ENCODE measurements around the gene PALLD. TPM values are rescaled to one million over a fixed set of nuclear protein-coding genes. Genes with fewer than 3 reads are reported as not detected.
A peak's percentile ranks its signal among the peaks of the same experiment; 100 is the strongest.

The PALLD gene
- total RNA-seq, 2 donors from 2014 or later: 440 to 625 TPM

DNA sequence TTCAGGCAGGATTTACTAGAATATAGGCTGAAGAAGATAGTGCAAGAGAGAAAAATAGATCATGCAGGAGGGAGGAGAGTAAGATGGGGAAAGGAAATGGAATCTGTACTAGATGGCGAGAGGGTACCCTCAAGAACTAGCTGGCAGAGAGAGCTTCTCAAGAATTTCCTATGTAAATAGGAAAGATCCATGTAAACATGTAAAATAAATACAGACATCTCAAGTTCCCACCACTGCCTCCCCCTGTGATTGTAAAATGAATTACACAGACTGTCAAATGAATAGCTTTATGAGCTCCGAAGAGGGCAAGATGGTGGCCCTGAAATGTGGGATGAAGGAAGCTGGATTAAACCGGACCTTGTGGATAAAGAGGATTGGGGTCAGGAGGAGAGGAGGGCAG, 178.0 kb downstream of the PALLD start:
- DNase-seq (no peak), ATAC-seq (no peak)
- intact Hi-C loops (cut with DNase I): no loop called here

DNA sequence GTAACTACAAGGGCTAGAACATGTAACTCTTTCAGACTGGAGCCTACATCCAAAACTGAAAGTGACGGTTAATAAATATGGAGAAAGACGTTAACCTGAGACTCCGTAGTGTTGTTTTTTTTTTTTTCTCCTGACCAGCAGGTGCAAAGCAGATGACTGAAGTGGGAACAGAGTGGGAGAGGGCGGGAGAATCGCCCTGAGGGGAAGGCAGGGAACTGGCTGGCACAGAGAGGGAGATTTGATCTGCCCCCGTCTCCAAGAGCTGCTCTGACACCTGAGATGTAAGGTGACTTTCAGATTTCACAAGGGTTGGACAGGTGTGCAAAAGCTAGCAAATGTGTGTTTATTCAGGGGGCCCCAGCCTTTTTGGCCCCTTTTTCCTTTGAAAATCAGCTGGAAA, 180.2 kb downstream of the PALLD start:
- no peak for DNase-seq
- intact Hi-C loops (cut with DNase I): no loop called here
- ATAC-seq: no peak

DNA sequence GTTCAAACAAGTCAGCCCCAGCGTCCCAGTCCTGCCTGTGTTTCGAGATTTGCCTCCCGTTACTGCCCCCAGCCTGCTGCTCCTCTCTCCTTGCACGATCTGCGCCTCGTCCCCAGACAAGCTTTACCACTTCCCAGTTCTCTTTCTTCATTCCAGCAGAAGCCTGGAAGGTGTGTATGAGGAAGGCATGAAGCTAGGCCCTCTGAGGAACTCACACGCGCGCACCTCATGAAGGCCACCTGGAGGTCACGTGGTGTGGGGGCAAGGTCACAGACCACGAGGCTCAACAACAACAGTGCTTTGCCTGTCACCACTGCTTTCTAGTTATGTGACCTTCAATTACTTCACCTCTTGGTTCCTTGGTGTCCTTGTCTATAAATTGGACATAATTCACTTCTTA, 181.0 kb downstream of the PALLD start:
- ATAC-seq (no peak), DNase-seq (no peak)
- intact Hi-C loops (cut with DNase I): no loop called here

DNA sequence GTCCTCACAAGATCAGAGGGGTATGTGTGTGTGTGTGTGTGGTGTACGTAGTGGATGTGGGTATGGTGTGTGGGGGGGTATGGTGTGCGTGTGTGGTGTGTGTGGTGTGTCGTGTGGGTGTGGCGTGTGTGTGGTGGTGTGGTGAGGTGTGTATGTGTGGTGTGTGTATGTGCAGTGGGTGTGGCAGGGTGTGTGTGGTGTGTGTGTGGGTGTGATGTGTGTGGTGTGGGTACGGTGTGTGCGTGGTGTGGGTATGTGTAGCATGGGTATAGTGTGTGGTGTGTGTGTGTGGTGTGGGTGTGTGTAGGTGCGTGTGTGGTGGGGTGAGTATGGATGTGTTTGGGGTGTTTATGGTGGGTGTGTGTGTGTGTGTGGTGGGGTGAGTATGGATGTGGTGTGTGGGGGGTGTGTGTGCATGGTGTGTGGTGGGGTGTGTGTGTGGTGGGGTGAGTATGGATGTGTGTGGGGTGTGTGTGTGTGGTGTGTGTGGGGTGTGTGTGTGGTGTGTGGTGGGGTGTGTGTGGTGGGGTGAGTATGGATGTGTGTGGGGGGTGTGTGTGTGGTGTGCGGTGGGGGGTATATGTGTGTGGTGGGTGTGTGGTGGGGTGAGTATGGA, 182.0 kb downstream of the PALLD start:
- intact Hi-C loops (cut with DNase I): no loop called here
- ATAC-seq: peak in 1 of 2 donors; percentile 12
- DNase-seq: no peak

DNA sequence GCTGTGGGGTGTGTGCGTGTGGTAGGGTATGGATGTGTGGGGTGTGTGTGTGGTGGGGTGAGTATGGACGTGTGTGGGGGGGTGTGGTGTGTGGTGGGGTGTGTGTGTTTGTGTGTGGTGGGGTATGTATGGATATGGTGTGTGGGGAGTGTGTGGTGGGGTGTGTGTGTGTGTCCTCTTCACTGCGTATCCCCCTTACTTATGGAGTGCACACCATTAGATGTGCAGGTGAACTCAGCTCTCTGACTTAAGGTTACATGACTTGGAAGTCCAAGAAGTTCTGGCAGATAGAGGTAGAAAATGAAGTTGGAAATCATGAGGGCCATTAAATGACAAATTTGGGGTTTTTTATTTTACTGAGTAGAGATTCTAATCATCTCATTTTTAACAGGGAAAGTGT, 182.5 kb downstream of the PALLD start:
- intact Hi-C loops (cut with DNase I): no loop called here
- peak in 1 of 2 donors; percentile 24 for ATAC-seq
- no peak for DNase-seq

DNA sequence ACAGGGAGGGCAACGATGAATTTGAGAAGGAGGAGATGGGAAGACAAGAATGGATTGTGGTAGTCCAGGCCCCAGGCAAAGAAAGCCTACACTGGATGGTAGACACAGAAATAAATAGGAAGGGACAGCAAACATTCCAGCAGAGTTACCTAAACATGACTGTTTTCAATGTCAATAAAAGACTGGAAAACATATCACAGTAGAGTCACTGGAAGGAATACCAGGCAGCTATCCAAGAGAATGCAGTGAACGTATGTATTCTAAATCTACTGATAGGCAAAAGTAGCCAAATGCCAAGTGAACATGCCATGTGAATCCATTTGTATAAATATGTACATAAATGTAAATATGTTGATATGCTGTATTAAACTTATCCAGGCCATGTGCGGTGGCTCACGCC, 183.0 kb downstream of the PALLD start:
- DNase-seq (no peak), ATAC-seq (no peak)
- intact Hi-C loops (cut with DNase I): no loop called here

DNA sequence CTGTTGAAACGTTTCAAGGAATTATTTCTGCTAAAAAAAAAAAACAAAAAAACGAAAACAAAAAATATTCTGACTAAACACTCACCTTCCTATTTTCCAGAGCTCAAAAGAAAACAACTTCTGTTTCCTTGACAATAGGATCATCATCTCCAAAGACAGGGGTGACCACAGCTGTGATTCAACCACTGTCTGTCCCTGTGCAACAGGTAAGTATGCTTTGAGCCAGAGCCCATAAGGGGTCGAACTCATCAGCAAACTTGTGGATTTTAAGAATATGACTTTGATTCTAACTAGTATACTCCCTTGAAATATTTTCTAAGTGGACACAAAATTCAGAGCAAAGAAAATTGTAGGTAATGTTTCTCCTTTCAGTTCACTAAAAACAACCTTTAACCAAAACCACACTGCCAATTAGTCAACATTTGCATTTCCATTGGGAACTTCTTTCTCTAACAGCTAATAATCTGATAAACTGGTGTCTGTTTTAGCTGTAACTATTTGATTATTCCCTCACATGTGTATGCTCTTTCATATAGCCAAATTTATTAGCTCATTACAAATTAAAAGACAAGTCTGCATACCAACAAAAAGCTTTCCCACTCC, 186.1 kb downstream of the PALLD start:
- DNase-seq (no peak), ATAC-seq (no peak)
- intact Hi-C loops (cut with DNase I): no loop called here

DNA sequence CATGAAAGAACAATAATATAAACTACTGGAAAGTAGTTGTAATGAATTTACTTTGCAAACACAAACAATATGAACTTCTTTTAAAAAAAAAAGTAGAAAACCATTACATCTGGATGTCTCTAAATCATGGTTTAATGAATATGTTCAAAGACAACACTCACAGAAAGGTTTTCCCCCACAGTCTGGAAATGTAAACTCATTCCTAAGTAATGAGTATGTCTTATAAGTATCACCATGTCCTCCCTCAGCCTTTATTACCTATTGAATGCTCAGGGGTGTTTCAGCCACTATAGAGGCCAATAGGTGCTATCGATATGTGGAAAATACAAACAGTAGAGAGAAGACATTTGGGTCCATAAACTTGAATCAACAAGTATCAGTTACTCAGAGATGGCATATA, 186.7 kb downstream of the PALLD start:
- no peak for ATAC-seq
- DNase-seq: no peak
- intact Hi-C loops (cut with DNase I): no loop called here

DNA sequence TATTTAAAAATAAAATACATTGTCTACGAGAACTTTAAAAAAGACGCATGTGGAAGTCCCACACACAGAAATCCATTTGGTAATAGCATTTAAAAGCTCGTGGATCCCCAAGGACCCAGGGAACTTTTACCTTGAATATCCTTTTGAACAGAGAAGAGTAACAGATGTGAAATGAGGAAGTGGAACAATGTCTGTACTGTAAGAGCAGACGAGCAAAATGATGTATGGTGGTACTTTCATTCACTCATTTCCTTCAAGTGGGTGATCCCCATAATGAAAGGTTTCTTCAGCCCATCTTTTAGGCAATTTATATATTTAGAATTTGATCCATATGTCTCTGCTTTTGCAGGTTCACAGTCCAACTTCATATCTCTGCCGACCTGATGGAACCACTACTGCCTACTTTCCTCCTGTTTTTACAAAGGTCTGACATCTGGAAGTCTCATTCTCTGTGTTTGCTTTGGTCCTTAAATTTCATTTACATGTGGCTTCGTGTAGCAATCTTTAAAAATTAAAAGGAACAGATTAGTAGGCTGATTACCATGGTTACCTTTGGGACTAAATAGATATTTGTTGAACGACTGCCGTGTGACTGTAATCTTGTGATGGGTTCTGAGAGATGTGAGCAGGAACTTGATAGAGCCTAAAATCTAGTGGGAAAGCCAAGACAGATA, 188.4 kb downstream of the PALLD start:
- intact Hi-C loops (cut with DNase I): no loop called here
- DNase-seq (no peak), ATAC-seq (no peak)

DNA sequence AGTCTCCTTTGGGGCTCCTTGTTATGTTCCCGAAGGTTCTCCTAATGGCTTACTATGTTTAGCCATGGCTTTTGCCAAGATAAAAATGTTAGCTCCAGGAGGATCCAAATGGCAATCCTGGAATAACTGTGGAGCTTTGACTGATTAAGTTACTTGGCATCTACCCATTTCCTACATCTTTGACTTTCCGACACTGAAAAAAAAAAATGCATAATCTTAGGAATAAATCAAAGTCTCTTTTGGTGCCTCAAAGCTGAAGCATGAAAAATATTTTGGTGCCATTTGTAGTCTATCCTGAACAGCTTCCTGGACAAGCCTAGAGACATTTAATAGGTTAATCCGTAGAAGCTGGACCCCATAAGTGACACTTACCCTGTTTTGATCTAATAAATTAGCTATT, 191.7 kb downstream of the PALLD start:
- intact Hi-C loops (cut with DNase I): no loop called here
- no peak for ATAC-seq
- no peak for DNase-seq

DNA sequence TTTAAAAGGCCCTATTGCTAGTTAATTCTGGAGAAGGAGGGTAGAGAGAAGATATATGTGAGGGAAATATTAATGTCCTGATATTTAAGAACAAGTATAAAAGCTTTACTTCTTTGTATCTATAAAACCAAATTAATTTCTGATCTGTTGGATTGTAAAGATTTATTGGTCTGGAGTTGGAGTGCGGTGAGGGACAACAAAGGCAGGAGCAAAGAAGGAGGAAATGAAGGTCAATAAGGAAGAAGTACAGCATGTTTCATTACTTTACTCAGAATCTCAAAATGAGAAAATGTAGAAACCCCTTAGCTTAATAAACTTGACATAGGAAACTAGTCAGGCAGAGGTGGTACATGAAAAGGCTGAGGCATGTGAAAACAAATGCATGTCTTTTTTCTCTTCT, 192.9 kb downstream of the PALLD start:
- ATAC-seq (no peak), DNase-seq (no peak)
- intact Hi-C loops (cut with DNase I): no loop called here

DNA sequence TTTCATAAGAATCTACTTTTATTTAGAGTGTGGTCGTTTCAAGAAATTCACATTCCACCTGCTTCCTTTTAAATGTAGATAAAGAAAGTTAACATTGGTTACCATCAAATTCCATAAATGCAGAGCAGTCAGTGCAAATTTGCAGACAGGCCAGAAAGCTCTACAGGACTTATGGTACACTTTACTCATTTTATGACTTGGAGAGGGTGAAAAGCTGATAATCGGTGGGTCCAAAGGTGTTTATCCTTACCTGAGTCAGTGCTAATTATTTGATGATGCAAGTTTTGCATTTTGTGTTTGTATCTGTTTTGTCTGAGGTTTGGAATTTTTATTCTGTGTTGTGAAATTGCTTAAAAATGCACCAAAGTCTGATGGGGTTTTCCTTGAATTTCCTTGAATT, 193.3 kb downstream of the PALLD start:
- no peak for ATAC-seq
- DNase-seq: no peak
- intact Hi-C loops (cut with DNase I): no loop called here

DNA sequence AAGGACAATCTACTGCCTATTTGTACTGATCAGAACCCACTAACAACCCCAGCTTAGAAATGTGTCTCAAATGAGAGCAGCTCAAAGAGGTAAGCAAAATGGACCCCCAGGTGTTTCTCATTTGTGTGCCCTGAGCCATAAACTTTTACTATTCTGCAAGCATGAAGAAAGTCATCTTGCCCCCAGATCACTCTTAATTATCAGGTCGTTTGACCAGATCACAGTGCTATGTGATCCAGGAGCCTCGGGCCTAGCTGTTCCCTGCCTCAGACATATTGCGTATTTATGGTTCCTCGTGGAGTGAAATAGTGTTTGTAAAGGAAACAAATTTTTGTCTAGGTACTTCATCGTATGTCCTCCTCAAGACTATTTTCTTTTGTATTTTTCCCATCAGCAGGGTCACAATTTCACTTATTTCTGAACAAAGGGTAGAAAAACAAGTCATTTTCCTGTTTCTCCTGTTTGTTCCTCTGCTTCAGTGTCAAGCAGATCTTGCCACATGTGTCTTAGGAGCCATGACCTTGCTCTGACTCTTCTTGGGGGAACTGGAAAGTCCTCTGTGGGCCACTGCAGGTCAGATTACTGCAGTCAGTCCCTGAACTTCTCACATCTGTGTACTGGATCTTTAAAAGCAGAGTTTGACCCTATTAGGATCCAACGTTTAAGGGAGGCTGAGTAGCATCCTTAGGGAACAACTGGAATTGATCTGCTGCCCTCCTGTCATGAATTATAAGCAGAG, 194.9 kb downstream of the PALLD start:
- ATAC-seq (no peak), DNase-seq (no peak)
- intact Hi-C loops (cut with DNase I): no loop called here

DNA sequence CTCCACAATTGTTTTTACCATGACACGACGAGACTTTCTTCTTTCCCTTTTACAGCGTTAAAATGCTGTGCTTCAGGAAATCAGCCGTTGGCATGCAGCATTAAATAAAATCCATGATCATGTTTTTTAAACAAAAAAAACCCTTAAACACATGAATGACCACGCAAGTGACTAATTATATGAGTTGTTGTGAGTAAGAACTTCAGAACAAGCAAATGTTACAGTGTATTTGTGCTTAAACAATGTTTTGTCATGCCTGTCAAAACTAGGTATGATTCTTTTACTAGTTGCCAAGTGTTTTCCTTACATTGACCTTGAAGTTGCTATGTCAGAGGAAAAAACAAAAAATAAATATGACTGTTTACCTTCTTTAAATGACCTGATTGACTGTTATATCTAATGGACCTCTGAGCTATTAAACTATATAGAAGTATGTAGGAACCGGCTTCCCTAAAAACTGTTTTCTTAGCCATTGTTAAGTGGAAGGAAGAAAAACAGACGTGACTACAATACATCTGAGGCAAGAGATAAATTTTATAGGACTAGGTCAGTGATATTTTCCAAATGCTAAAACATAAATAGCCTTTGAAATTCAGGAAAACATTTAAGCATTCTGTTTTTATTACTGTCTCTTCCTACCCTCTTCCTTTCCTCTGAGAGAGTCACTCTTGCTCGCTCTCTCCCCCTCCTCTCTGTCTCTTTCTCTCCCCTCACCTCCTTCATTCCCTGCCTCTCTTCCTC, 197.1 kb downstream of the PALLD start:
- ATAC-seq (peak in 1 of 2 donors; percentile 33), DNase-seq (no peak)
- intact Hi-C loops (cut with DNase I): no loop called here

DNA sequence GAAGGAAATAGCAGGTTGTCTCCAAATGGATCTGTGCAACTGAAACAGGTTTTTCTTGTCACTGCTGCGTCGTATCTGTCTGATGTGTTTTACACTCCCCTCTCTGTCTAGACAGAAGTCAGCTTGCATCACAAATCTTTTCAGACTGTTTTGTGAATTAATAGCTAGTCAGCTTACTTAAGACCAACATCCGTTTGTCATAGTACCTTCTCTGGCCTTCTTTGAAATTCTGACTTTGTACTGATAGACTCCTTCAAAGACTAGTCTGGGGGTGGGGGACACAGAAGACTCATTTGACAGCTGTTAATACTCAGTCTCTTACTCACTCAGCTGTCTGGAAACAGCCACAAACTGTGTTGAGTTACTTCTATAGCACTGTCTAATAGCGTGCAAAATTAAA, 197.8 kb downstream of the PALLD start:
- DNase-seq (no peak), ATAC-seq (peak; percentile 38 to 92)
- intact Hi-C loops (cut with DNase I): no loop called here

DNA sequence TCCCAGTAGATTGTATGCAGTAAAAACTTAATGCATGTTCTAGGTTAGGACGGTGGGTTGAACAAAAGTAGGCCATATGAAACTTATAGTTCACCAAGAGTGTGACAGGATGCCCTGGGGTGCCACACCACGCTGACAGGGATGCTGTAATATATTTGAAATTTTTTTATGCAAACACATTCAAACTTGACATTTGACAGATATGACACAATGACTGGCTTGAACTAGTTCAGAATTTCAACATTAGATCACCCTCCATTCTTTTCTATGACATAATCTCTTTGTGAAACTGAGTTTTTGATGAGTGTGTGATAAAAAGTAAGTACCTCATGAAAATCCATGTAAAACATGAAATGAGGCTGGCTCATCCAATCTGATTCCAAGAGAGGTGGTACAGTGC, 198.4 kb downstream of the PALLD start:
- ATAC-seq (no peak), DNase-seq (no peak)
- intact Hi-C loops (cut with DNase I): no loop called here

DNA sequence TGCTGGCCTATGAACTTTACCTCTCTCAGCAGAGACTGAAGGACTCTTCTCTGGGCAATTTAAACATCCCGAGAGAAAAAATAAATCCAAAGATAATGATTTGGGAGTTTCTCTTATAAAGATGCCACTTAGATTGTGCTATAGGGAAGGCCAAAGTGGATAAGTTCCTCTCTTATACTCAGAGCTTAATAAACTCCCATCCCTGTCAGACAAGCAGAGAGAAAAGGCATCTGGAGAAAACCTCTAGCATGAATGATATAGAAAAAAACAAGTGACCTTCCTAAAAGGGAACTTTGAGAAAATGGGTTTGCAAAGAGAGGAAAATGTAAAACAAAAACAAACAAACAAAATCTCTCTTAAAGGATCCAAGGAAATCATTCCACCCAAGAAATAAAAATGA, 199.4 kb downstream of the PALLD start:
- no peak for DNase-seq
- ATAC-seq: no peak
- intact Hi-C loops (cut with DNase I): no loop called here

DNA sequence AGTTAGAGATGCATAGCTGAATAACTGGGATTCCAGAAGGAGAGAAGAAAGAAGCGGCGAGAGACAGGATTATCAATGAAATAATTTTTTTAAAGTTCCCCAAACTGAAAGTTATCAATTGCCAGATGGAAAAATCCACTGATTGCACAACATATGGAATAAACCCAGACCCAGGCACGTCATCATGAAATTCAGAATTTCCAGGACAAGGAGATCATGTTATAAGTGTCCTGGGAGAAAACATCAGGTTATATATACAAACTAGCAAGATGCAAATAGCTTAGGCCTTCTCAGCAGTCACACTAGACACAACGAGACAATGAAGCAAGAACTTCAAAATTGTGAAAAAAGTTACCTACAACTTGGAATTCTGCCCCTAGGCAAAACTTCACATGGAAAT, 200.0 kb downstream of the PALLD start:
- no peak for ATAC-seq
- no peak for DNase-seq
- intact Hi-C loops (cut with DNase I): no loop called here

DNA sequence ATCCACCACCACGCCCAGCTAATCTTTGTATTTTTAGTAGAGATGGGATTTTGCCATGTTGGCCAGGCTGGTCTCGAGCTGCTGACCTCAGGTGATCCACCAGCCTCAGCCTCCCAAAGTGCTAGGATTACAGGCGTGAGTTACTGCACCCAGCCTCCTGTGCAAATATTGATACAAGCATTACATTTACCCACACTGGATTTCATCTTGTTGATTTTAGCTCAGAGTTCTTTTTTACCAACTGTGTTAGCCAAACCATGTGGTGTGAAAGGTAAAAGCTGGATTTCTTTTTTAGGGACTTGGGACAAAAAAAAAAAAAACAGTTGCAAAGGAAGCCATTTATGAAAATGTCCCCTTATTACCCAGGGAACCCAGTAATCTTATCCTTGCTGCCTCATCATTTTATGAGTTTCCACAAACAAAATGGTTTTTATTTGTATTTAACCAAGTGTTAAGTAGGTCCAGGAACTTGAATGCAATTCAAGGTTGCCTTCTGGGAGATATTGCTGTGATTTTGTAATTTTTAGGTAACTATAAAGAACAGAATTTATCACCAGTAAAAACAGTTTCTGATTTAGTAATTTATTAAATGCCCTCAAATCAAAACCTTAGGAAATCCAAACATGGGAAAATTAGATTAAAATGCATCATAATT, 202.5 kb downstream of the PALLD start:
- ATAC-seq (no peak), DNase-seq (no peak)
- intact Hi-C loops (cut with DNase I): no loop called here

Measured in left cardiac atrium (tissue), 4 donors.